GM13976 (cell line): ENCODE measurements around the gene MSN.
A peak's percentile ranks its signal among the peaks of the same experiment; 100 is the strongest.
"Not testable (repeated sequence)": the region's sequence is repeated elsewhere in the genome, so short reads cannot be mapped to it uniquely, and the experiment has no call there.

Experiments
- DNase-seq: peaks from one replicate; pipeline ENCODE4 v3.0.0; 2012; ENCODE audit warnings: low spot score
- in situ Hi-C: fragments of 300-500 bp; cut with MboI; formaldehyde crosslinking; loops from one replicate; pipeline ENCODE4 v1.12.0; 2022; ENCODE audit warnings: low sequenced_read_pairs, mixed read lengths, inconsistent platforms; ENCODE audit not compliant: unreplicated experiment
- TF ChIP-seq, protein P1 (sequence below): IDR thresholded peaks from 2 replicates; pipeline ENCODE4 v1.5.1; 2012; ENCODE audit warnings: borderline replicate concordance, mild to moderate bottlenecking; ENCODE audit not compliant: insufficient read depth; ENCODE audit errors: extremely low read depth, missing control alignments, control extremely low read depth

The MSN gene

DNA sequence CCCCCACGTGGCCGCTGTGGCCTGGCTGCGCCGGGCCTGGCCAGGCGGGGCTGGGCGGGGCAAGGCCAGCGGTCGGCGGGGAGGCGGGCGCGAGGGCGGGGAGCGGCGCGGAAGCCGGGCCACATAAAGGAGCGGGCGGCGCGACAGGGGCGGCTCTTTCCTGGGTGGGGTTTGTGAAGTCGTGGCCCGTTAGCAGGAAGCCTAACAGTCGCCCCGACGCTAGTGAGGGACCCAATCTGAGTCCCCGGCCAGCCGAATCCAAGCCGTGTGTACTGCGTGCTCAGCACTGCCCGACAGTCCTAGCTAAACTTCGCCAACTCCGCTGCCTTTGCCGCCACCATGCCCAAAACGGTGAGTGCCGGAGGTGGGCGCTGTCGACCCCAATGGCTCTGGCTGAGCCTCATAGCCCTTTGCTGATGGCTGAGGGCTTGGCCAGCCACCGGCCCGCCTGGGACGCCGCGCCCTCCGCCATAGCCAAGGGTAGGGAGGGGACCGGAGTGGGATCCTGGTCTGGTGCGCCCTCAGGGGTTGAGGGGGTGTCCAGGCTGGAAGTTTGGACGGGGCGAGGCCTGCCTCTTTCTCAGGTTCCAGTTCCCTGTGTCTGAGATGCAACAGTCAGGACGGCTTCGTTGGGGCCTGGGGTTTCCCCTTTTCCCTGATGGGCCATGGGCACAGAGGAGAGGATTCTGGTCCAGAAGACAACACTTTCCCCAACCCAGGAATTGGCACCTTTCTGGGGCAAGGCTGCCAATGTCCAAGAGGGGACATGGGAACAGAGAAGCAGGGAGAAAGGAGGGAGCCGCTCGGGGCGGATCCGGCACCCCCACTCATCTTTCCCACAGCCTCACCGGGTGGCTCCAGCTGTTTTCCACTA lies at the start of gene MSN:
TSS of gene MSN (plus strand) at position 152 of the 874 bp plus-strand sequence. CDS start at position 340, 188 bp downstream.
- in situ Hi-C loops = no loop called here
- TF ChIP-seq, protein P1, sequence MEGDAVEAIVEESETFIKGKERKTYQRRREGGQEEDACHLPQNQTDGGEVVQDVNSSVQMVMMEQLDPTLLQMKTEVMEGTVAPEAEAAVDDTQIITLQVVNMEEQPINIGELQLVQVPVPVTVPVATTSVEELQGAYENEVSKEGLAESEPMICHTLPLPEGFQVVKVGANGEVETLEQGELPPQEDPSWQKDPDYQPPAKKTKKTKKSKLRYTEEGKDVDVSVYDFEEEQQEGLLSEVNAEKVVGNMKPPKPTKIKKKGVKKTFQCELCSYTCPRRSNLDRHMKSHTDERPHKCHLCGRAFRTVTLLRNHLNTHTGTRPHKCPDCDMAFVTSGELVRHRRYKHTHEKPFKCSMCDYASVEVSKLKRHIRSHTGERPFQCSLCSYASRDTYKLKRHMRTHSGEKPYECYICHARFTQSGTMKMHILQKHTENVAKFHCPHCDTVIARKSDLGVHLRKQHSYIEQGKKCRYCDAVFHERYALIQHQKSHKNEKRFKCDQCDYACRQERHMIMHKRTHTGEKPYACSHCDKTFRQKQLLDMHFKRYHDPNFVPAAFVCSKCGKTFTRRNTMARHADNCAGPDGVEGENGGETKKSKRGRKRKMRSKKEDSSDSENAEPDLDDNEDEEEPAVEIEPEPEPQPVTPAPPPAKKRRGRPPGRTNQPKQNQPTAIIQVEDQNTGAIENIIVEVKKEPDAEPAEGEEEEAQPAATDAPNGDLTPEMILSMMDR = peak; percentile 5
- DNase-seq = peak; percentile 78

DNA sequence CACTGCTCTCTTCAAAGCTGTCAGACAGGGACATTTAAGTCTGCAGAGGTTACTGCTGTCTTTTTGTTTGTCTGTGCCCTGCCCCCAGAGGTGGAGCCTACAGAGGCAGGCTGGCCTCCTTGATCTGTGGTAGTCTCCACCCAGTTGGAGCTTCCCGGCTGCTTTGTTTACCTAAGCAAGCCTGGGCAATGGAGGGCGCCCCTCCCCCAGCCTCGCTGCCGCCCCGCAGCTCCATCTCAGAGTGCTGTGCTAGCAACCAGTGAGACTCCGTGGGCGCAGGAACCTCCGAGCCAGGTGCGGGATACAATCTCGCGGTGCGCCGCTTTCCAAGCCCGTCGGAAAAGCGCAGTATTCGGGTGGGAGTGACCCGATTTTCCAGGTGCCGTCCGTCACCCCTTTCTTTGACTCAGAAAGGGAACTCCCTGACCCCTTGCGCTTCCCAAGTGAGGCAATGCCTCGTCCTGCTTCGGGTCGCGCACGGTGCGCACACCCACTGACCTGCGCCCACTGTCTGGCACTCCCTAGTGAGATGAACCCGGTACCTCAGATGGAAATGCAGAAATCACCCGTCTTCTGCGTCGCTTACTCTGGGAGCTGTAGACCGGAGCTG lies 47.3 kb upstream of the MSN start:
- in situ Hi-C loops, DNase-seq: not testable (repeated sequence)

DNA sequence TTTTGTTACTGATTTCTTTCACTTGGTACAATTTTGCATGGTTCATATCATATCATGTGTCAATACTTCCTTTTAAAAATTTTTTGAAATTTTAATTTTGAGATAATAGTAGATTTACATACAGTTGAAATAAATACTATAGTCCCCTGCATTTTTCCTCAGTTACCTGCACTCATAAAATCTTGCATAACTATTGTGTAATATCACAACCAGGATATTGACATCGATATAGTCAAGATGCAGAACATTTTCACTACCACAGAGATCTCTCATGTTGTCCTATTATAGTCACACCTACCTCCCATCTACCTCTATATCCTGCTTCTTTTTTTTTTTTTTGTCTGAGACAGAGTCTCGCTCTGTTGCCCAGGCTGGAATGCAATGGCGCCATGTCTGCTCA lies 36.7 kb upstream of the MSN start:
- TF ChIP-seq, protein P1 = no peak
- no peak for DNase-seq
- in situ Hi-C loops = no loop called here

DNA sequence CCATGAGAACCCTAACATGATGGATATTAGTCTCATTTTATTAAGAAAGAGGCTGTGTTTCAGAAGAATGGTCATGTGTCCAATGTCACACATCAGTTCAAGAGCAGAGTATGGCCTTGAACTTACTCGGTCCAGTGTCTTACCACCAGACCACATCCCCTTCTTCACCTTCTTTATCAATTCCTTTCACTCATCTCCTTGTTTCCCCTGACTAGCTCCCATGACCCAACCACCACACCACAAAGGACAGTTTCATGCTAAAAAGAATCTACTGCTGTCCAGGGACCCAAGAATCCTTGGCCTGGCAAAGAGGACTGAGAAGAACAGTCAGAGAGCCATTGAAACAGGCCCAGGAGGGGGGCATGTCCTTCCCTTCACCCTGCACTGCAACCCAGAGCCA lies 33.6 kb upstream of the MSN start:
- no peak for DNase-seq
- in situ Hi-C loops = no loop called here
- TF ChIP-seq, protein P1 = no peak

DNA sequence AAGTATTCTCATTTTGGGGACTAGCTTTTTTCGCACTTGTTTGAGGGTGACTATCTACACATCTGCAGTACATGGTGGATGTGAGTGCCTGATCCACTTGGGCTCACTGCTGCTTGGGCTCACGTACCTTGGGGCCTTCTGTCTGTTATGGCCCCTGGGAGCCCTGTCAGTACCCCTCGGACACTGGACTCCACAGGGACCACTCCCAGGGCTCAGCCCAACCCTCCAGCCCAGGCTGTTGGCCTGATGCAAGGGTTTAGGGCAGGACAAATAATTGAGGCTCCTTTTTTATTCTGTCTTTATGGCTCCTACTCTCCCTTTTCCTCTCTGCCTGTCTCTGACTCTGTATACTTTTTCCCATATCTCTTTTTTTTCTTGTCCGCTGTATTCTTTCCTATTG lies 32.7 kb upstream of the MSN start:
- no peak for DNase-seq
- TF ChIP-seq, protein P1 = no peak
- in situ Hi-C loops = no loop called here

DNA sequence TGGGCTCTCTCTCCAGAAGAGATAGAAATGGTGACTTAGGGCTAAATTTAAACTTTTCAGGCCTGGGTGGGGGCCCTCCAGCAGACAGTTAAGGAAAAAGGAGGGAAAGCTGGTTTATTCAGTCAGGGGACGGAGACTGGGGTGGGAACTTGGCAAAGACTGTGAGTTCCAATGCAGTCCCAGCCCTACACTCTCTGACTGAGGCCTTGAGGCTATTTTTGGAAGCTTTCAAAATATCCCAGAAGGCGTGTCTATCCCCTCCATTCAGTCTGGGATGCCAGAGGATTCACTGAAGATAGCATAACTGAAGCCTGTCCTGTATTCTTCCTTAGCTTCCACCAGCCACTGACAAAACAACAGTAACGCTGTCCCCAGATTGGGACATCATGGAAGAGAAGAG lies 32.1 kb upstream of the MSN start:
- TF ChIP-seq, protein P1 = no peak
- in situ Hi-C loops = no loop called here
- DNase-seq = no peak

DNA sequence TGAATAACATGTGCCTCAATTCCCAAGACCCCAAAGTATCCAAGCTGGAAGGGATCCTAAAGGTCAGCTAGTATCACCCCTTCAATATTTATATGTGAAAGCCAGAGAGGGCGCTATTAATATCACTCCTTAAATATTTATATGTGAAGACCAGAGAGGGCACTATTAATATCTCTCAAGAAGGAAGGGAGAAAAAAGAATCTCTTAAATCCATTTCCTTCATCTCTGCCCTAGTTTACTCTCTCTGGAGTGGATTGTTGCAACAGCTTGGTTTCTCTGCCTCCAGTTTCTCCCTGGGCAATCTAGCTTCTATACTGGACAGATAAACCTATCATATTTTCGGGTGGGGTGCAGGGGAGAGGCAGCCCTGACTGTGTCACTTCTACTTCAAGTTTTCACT lies 31.6 kb upstream of the MSN start:
- in situ Hi-C loops = no loop called here
- TF ChIP-seq, protein P1 = no peak

DNA sequence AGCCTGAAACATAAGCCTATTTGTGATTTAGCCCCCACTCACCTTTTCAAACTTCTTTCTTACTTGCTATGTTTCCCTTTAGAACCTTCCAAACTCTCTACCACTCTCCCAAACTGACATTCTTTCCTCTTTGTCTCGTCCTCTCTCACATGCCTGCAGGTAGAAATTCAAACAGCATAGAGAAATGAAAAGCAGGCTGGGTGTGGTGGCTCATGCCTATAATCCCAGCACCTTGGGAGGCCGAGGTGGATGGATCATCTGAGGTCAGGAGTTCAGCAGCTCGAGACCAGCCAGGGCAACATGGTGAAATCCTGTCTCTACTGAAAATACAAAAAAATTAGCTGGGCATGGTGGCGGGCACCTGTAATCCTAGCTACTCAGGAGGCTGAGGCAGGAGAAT lies 31.2 kb upstream of the MSN start:
- in situ Hi-C loops = not testable (repeated sequence)

More for the DNA sequence above, 31.6 kb upstream of the MSN start:
- DNase-seq = no peak

More for the DNA sequence above, 31.2 kb upstream of the MSN start:
- not testable (repeated sequence) for DNase-seq
